Nephron (organoid): ENCODE measurements around the gene CRIP1.

ENCODE experiments used
- H3K27ac Mint-ChIP-seq, 3 experiments: 2 replicates each; pipeline ENCODE4 v1.8.0; 2020; ENCODE audit warnings: mixed read lengths in 3 of 3, mild to moderate bottlenecking in 2 of 3, moderate library complexity in 1 of 3
- H3K27me3 Mint-ChIP-seq: 2 replicates; pipeline ENCODE4 v1.8.0; 2021; ENCODE audit warnings: low read depth, mild to moderate bottlenecking, moderate library complexity, mixed read lengths
- H3K36me3 Mint-ChIP-seq: 2 replicates; pipeline ENCODE4 v1.8.0; 2020; ENCODE audit warnings: low read depth, mixed read lengths
- H3K4me1 Mint-ChIP-seq: 2 replicates; pipeline ENCODE4 v1.8.0; 2020; ENCODE audit warnings: mixed read lengths
- H3K4me3 Mint-ChIP-seq, 3 experiments: 2 replicates each; pipeline ENCODE4 v1.8.0; 2020; ENCODE audit warnings: mild to moderate bottlenecking in 3 of 3, mixed read lengths in 3 of 3, moderate library complexity in 2 of 3
- H3K9me3 Mint-ChIP-seq: 2 replicates; pipeline ENCODE4 v1.8.0; 2020; ENCODE audit warnings: mixed read lengths
- CTCF ChIP-seq, 3 experiments: fragments of 200-600 bp; sonication (generic); IDR thresholded peaks; one replicate each; pipeline ENCODE4 v1.5.0; 2021; ENCODE audit warnings: antibody characterized with exemption in 3 of 3; ENCODE audit not compliant: unreplicated experiment in 3 of 3

Gene CRIP1

GRCh38 chr14:105450123-105450505, 36.6 kb upstream of the CRIP1 start:
- Mint-ChIP-seq H3K4me3 (no peak overlapping the region), H3K4me1 (no peaks in the 10 kb centered on the region), H3K27me3 (no peaks in the 10 kb centered on the region), H3K36me3 (peaks cover 23% of the 10 kb centered on the region), H3K9me3 (no peaks in the 10 kb centered on the region), H3K27ac (no peak overlapping the region)
- TF ChIP-seq CTCF (IDR thresholded peaks at IDR 0.05; ENCODE audit: unreplicated experiment in 3 of 3): no peak

- Mint-ChIP-seq H3K36me3 (peaks cover 28% of the 10 kb centered on the region), H3K27me3 (no peaks in the 10 kb centered on the region)
Measured at GRCh38 chr14:105450864-105451720, 35.6 kb upstream of the CRIP1 start.

GRCh38 chr14:105452963-105453362, 33.7 kb upstream of the CRIP1 start:
- Mint-ChIP-seq H3K4me1 (no peaks in the 10 kb centered on the region), H3K36me3 (peaks cover 28% of the 10 kb centered on the region), H3K27me3 (no peaks in the 10 kb centered on the region), H3K4me3 (no peak overlapping the region), H3K9me3 (no peaks in the 10 kb centered on the region), H3K27ac (no peak overlapping the region)
- TF ChIP-seq CTCF (IDR thresholded peaks at IDR 0.05; ENCODE audit: unreplicated experiment in 3 of 3): no peak

More at GRCh38 chr14:105450864-105451720, 35.6 kb upstream of the CRIP1 start:
- no peak for TF ChIP-seq CTCF (IDR thresholded peaks at IDR 0.05; ENCODE audit: unreplicated experiment in 3 of 3)
- Mint-ChIP-seq H3K27ac (no peak overlapping the region), H3K4me1 (no peaks in the 10 kb centered on the region), H3K9me3 (no peaks in the 10 kb centered on the region), H3K4me3 (no peak overlapping the region)

GRCh38 chr14:105453847-105454246, 32.8 kb upstream of the CRIP1 start:
- Mint-ChIP-seq H3K4me1 (no peaks in the 10 kb centered on the region), H3K9me3 (no peaks in the 10 kb centered on the region), H3K27me3 (no peaks in the 10 kb centered on the region), H3K27ac (no peak overlapping the region), H3K4me3 (no peak overlapping the region), H3K36me3 (peaks cover 28% of the 10 kb centered on the region)
- TF ChIP-seq CTCF (IDR thresholded peaks at IDR 0.05; ENCODE audit: unreplicated experiment in 3 of 3): no peak

- Mint-ChIP-seq H3K36me3 (peaks cover 28% of the 10 kb centered on the region), H3K27ac (no peak overlapping the region), H3K4me1 (no peaks in the 10 kb centered on the region), H3K27me3 (no peaks in the 10 kb centered on the region), H3K9me3 (no peaks in the 10 kb centered on the region), H3K4me3 (no peak overlapping the region)
- TF ChIP-seq CTCF (IDR thresholded peaks at IDR 0.05; ENCODE audit: unreplicated experiment in 3 of 3): no peak
Measured at GRCh38 chr14:105455086-105455640, 31.5 kb upstream of the CRIP1 start.
